H1 (cell line): ENCODE data around the gene NEU4. TPM values are rescaled to one million over a fixed set of nuclear protein-coding genes. Genes with fewer than 3 reads are reported as not detected.

ENCODE experiments used
- CTCF ChIA-PET: fragments of 300-600 bp; sonication (Branson Sonifier 250); formaldehyde crosslinking; loops from one replicate; lab custom pipeline; 2021; ENCODE audit not compliant: partially characterized antibody; lab: Charles Lee
- POLR2A ChIA-PET: fragments of 300-600 bp; sonication (Branson Sonifier 250); formaldehyde crosslinking; loops from one replicate; lab custom pipeline; 2021; ENCODE audit warnings: inconsistent platforms; ENCODE audit not compliant: partially characterized antibody; lab: Charles Lee
- DNase-seq, 2 experiments: peaks; one replicate each; pipeline versions ENCODE4 v3.0.0 to v3.0.0-alpha.2; 2010 to 2022; ENCODE audit warnings: low spot score in 2 of 2, low read depth in 1 of 2, mixed read lengths in 1 of 2
- FAIRE-seq: peaks from 2 replicates; lab custom pipeline; 2011; peaks lifted over from hg19 to GRCh38; lab: Jason Lieb, UNC
- H2AFZ ChIP-seq: 2 replicates; pipeline ENCODE4 v1.8.1; 2012; ENCODE audit warnings: low read length, inconsistent platforms
- H2AK5ac ChIP-seq: 2 replicates; pipeline ENCODE4 v1.6.1; 2013; ENCODE audit warnings: low read depth, low read length
- H2BK120ac ChIP-seq: replicated peaks from 2 replicates; pipeline ENCODE3; 2013; ENCODE audit warnings: low read depth, low read length, inconsistent platforms
- H2BK12ac ChIP-seq: 2 replicates; pipeline ENCODE4 v1.6.1; 2013; ENCODE audit warnings: low read depth, low read length
- H2BK15ac ChIP-seq: 2 replicates; pipeline ENCODE4 v1.6.1; 2013; ENCODE audit warnings: low read length
- H2BK20ac ChIP-seq: 2 replicates; pipeline ENCODE4 v1.6.1; 2013; ENCODE audit warnings: low read length
- H2BK5ac ChIP-seq: 2 replicates; pipeline ENCODE4 v1.6.1; 2013; ENCODE audit warnings: low read depth, low read length
- H3K14ac ChIP-seq: 2 replicates; pipeline ENCODE4 v1.6.1; 2013; ENCODE audit warnings: inconsistent platforms; ENCODE audit not compliant: insufficient read length
- H3K18ac ChIP-seq: 2 replicates; pipeline ENCODE4 v1.6.1; 2013; ENCODE audit warnings: low read length; ENCODE audit errors: extremely low read depth
- H3K23ac ChIP-seq: 2 replicates; pipeline ENCODE4 v1.6.1; 2013; ENCODE audit warnings: inconsistent platforms; ENCODE audit not compliant: insufficient read length
- H3K23me2 ChIP-seq: 2 replicates; pipeline ENCODE4 v1.6.1; 2013; ENCODE audit warnings: low read depth, low read length
- H3K27ac ChIP-seq: 2 replicates; pipeline ENCODE4 v1.6.1; 2011; ENCODE audit warnings: low read depth, low read length, inconsistent platforms
- H3K27me3 ChIP-seq, 4 experiments: replicated peaks in 1 of 4; 1 replicate in 1 of 4; 2 replicates in 3 of 4; pipeline versions ENCODE4 v1.6.1 to v1.8.1; 2011 to 2013; ENCODE audit warnings: low read length in 3 of 4, mild to moderate bottlenecking in 3 of 4, inconsistent platforms in 2 of 4, mixed read lengths in 2 of 4, moderate library complexity in 1 of 4; ENCODE audit not compliant: control insufficient read depth in 3 of 4, insufficient read depth in 3 of 4; ENCODE audit errors: extremely low read depth in 1 of 4
- H3K36me3 ChIP-seq, 4 experiments: 2 replicates each; pipeline versions ENCODE4 v1.6.1 to v1.8.1; 2011 to 2013; ENCODE audit warnings: mild to moderate bottlenecking in 4 of 4, low read length in 3 of 4, moderate library complexity in 2 of 4, control low read depth in 1 of 4, inconsistent platforms in 1 of 4; ENCODE audit not compliant: insufficient read depth in 4 of 4, control insufficient read depth in 2 of 4
- H3K4ac ChIP-seq: replicated peaks from 2 replicates; pipeline ENCODE3; 2013; ENCODE audit warnings: low read length, low read depth, mixed read lengths, inconsistent platforms; ENCODE audit not compliant: insufficient read length
- H3K4me1 ChIP-seq, 4 experiments: replicated peaks in 1 of 4; 1 replicate in 1 of 4; 2 replicates in 3 of 4; pipeline versions ENCODE4 v1.6.1 to v1.8.1; 2011 to 2013; ENCODE audit warnings: low read length in 3 of 4, inconsistent platforms in 2 of 4, mixed read lengths in 1 of 4; ENCODE audit not compliant: insufficient read depth in 4 of 4, control insufficient read depth in 3 of 4
- H3K4me2 ChIP-seq, 2 experiments: 2 replicates each; pipeline versions ENCODE4 v1.6.1 to v1.8.1; 2011 to 2013; ENCODE audit warnings: low read depth in 2 of 2, low read length in 2 of 2, control low read depth in 1 of 2, inconsistent platforms in 1 of 2, mild to moderate bottlenecking in 1 of 2; ENCODE audit not compliant: insufficient read depth in 1 of 2
- H3K4me3 ChIP-seq, 4 experiments: fragments of 200-600, 300-600 bp in 1 of 4; sonication (generic), shearing (Covaris generic), sonication (Bioruptor Twin) in 1 of 4; 2 replicates each; pipeline versions ENCODE4 v1.5.1 to v1.8.1; 2011 to 2016; ENCODE audit warnings: low read length in 4 of 4, low read depth in 3 of 4, control low read depth in 2 of 4, inconsistent platforms in 2 of 4, mild to moderate bottlenecking in 2 of 4, mixed read lengths in 1 of 4, moderate library complexity in 1 of 4; ENCODE audit not compliant: insufficient read depth in 2 of 4; ENCODE audit errors: extremely low read depth in 1 of 4
- H3K56ac ChIP-seq: replicated peaks from 2 replicates; pipeline ENCODE3; 2013; ENCODE audit warnings: low read depth, mild to moderate bottlenecking, mixed read lengths, low read length, inconsistent platforms; ENCODE audit not compliant: insufficient read length
- H3K79me1 ChIP-seq: 2 replicates; pipeline ENCODE4 v1.6.1; 2013; ENCODE audit warnings: low read depth, low read length, control low read depth
- H3K79me2 ChIP-seq, 2 experiments: 2 replicates each; pipeline versions ENCODE4 v1.6.1 to v1.8.1; 2012 to 2013; ENCODE audit warnings: low read length in 2 of 2, mild to moderate bottlenecking in 2 of 2, inconsistent platforms in 1 of 2; ENCODE audit not compliant: insufficient read depth in 2 of 2, control insufficient read depth in 1 of 2
- H3K9ac ChIP-seq, 4 experiments: replicated peaks in 1 of 4; 1 replicate in 1 of 4; 2 replicates in 3 of 4; pipeline versions ENCODE4 v1.6.1 to v1.8.1; 2011 to 2013; ENCODE audit warnings: low read depth in 3 of 4, low read length in 3 of 4, control low read depth in 2 of 4, mild to moderate bottlenecking in 2 of 4, moderate library complexity in 2 of 4, inconsistent platforms in 1 of 4; ENCODE audit errors: extremely low read depth in 1 of 4
- H3K9me3 ChIP-seq, 2 experiments: 2 replicates each; pipeline versions ENCODE4 v1.6.1 to v1.8.1; 2012 to 2013; ENCODE audit warnings: mild to moderate bottlenecking in 2 of 2, moderate library complexity in 2 of 2, control low read depth in 1 of 2, inconsistent platforms in 1 of 2, low read depth in 1 of 2, low read length in 1 of 2, mixed read lengths in 1 of 2; ENCODE audit not compliant: insufficient read depth in 2 of 2
- H4K20me1 ChIP-seq, 2 experiments: replicated peaks in 1 of 2; 2 replicates each; pipeline versions ENCODE3 to v1.8.1; 2011 to 2013; ENCODE audit warnings: inconsistent platforms in 2 of 2, low read length in 2 of 2, mild to moderate bottlenecking in 1 of 2; ENCODE audit not compliant: insufficient read depth in 2 of 2, control insufficient read depth in 1 of 2
- H4K5ac ChIP-seq: 2 replicates; pipeline ENCODE4 v1.6.1; 2013; ENCODE audit warnings: low read length, low read depth, mixed read lengths, inconsistent platforms; ENCODE audit not compliant: insufficient read length
- H4K8ac ChIP-seq: 2 replicates; pipeline ENCODE4 v1.8.0; 2013; ENCODE audit warnings: mild to moderate bottlenecking, moderate library complexity, low read length, inconsistent platforms; ENCODE audit not compliant: insufficient read depth; ENCODE audit errors: extremely low read depth
- H4K91ac ChIP-seq: replicated peaks from 2 replicates; pipeline ENCODE3; 2013; ENCODE audit warnings: low read length, mixed read lengths, inconsistent platforms; ENCODE audit not compliant: insufficient read length
- CBX8 ChIP-seq: fragments of 300-800, 300-1000 bp; sonication (generic); IDR thresholded peaks from 2 replicates; pipeline ENCODE4 v1.7.1; 2016; ENCODE audit warnings: low read depth, low read length, borderline replicate concordance
- CHD2 ChIP-seq: IDR thresholded peaks from 2 replicates; pipeline ENCODE4 v1.6.1; 2012; ENCODE audit warnings: low read length, improper control_type of control experiment
- EP300 ChIP-seq, 2 experiments: IDR thresholded peaks; 1 replicate in 1 of 2; 2 replicates in 1 of 2; pipeline ENCODE4 v1.6.1; 2011 to 2012; ENCODE audit warnings: low read depth in 2 of 2, low read length in 2 of 2, mild to moderate bottlenecking in 2 of 2, borderline replicate concordance in 1 of 2, inconsistent platforms in 1 of 2, moderate library complexity in 1 of 2
- FOSL1 ChIP-seq: IDR thresholded peaks from 2 replicates; pipeline ENCODE4 v1.6.1; 2011; ENCODE audit warnings: mild to moderate bottlenecking, low read depth, low read length, moderate library complexity; ENCODE audit not compliant: insufficient read depth
- GABPA ChIP-seq: IDR thresholded peaks from 2 replicates; pipeline ENCODE4 v1.6.1; 2011; ENCODE audit warnings: mild to moderate bottlenecking, low read length, moderate library complexity, borderline replicate concordance; ENCODE audit not compliant: insufficient read depth
- JUN ChIP-seq: IDR thresholded peaks from 2 replicates; pipeline ENCODE4 v1.6.1; 2011; ENCODE audit warnings: low read depth, mild to moderate bottlenecking, improper control_type of control experiment, low read length
- RFX5 ChIP-seq: IDR thresholded peaks from 2 replicates; pipeline ENCODE4 v1.6.1; 2011; ENCODE audit warnings: low read depth, low read length, improper control_type of control experiment, borderline replicate concordance
- RXRA ChIP-seq: IDR thresholded peaks from 2 replicates; pipeline ENCODE4 v1.6.1; 2011; ENCODE audit warnings: low read depth, mild to moderate bottlenecking, low read length, moderate library complexity; ENCODE audit not compliant: insufficient read depth
- SIX5 ChIP-seq: IDR thresholded peaks from 2 replicates; pipeline ENCODE4 v1.6.1; 2011; ENCODE audit warnings: mild to moderate bottlenecking, low read depth, low read length
- SP4 ChIP-seq: IDR thresholded peaks from 2 replicates; pipeline ENCODE4 v1.6.1; 2012; ENCODE audit warnings: low read length, inconsistent platforms
- SUZ12 ChIP-seq: fragments of 200-600 bp; sonication (generic); IDR thresholded peaks from 2 replicates; pipeline ENCODE4 v1.6.1; 2012; ENCODE audit warnings: mild to moderate bottlenecking, inconsistent platforms, low read length, moderate library complexity, mixed read lengths
- WGBS, 2 experiments: shearing (Covaris generic) in 1 of 2; methylation state at CpG; one replicate each; pipeline versions ENCODE4 v1.1.6 to v1.1.7; 2013 to 2015; ENCODE audit warnings: low lambda C conversion rate in 2 of 2, mixed read lengths in 2 of 2, inconsistent platforms in 1 of 2, low coverage in 1 of 2, missing lambda C conversion rate in 1 of 2; ENCODE audit not compliant: insufficient replicate concordance in 2 of 2, insufficient coverage in 1 of 2, insufficient read length in 1 of 2; ENCODE audit errors: extremely low coverage in 1 of 2, missing lambda C conversion rate in 1 of 2; 5-methylcytosine and 5-hydroxymethylcytosine counted together
- polyA plus RNA-seq, 7 experiments: library from polyadenylated mRNA; depleted of rRNA in 3 of 7; stranded (reverse) in 5 of 7; unstranded in 2 of 7; fragments of >200 nt in 5 of 7; fragments of 200-250 nt in 2 of 7; gene quantifications; 1 replicate in 5 of 7; 2 replicates in 1 of 7; 4 replicates in 1 of 7; pipeline versions ENCODE4 v1.2.1 to v1.2.3, GENCODE V29; 2011 to 2013; ENCODE audit warnings: missing spikeins in 2 of 7, mixed read lengths in 2 of 7
- total RNA-seq: library from RNA; stranded (reverse); fragmentation: NEBNext Ultra II Directional; extraction: Animal tissue kit (Norgen Biotek cat#: 25700); gene quantifications from 2 replicates; pipeline ENCODE4 v1.2.1, GENCODE V29; 2021
- TF ChIP-seq, protein P1 (sequence below): IDR thresholded peaks from 2 replicates; pipeline ENCODE4 v1.6.1; 2011; ENCODE audit warnings: low read depth, mild to moderate bottlenecking, low read length; ENCODE audit not compliant: insufficient read depth

NEU4 gene
- total and polyA plus RNA-seq, 2 of the 8 experiments (the other 6 are each of a cell fraction or from before 2014, with no cell fraction given), result 0.32 to 0.50 TPM

DNA sequence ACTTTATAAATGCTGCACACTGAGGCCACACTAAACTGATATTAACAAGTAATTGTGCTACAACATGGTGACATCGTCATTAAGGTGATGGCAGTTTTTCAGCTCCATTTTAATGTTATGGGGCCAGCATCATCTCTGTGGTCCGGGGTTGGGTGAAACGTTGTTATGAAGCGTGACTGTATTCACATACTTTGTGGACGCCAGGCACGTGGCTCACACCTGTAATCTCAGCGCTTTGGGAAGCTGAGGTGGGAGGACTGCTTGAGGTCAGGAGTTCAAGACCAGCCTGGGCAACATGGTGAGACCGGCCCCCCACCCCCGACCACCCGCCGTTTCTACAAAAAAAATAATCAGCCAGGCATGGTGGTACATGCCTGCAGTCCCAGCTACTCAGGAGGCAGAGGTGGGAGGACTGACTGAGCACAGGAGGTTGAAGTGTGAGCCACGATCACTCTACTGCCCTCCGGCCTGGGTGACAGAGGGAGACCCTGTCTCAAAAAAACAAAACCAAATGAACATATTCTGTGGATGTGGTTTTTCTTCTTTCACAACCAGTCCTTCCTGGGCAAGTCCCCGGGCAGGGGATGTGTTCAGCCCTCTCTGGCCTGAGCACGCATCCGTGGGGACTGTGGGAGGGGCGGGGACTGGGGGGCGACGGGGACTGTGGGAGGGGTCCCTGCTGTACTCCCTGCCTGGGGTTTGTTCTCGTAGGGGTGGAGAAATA, 45.3 kb upstream of the NEU4 start:
- H2AFZ ChIP-seq, result no peak overlapping the region
- no peak overlapping the region for H2BK15ac ChIP-seq
- H3K9ac ChIP-seq, result no peak overlapping the region
- DNase-seq, result peak in 1 of 2 experiments; percentile 38
- H2BK20ac ChIP-seq, result no peak overlapping the region
- H4K5ac ChIP-seq, result no peak overlapping the region
- H3K23ac ChIP-seq, result no peak overlapping the region
- no peak overlapping the region for H3K4me2 ChIP-seq
- no peak overlapping the region for H2BK12ac ChIP-seq
- H3K23me2 ChIP-seq, result no peaks in the 10 kb centered on the region
- no peak overlapping the region for H2AK5ac ChIP-seq
- H3K79me1 ChIP-seq, result no peaks in the 10 kb centered on the region; the same call in 1 of the 2 replicates
- H3K36me3 ChIP-seq, result no peaks in the 10 kb centered on the region
- H4K8ac ChIP-seq, result no peak overlapping the region
- no peak overlapping the region for H4K91ac ChIP-seq
- peaks cover 0 to 2% of the 10 kb centered on the region in 2 experiments for H4K20me1 ChIP-seq
- H3K9me3 ChIP-seq, result peaks cover 6 to 8% of the 10 kb centered on the region in 2 experiments; a peak in 3 of 4 replicates
- no peak overlapping the region for H3K4me3 ChIP-seq
- no peak overlapping the region for H3K27ac ChIP-seq
- H3K4ac ChIP-seq, result no peak overlapping the region
- CTCF ChIA-PET, result interaction anchor here (0.9 to 2.0 kb wide), 4 partner anchors 9 to 115 kb away, joined by 3 to 11 read pairs (median 6); partner anchors contain the start of gene D2HGDH
- 93% methylated on average over 11 of the region's 20 CpGs; no CpG with 5 or more reads in 1 of the 2 experiments for WGBS, 2 experiments
- no peak overlapping the region for H3K18ac ChIP-seq
- H3K14ac ChIP-seq, result no peak overlapping the region
- H2BK120ac ChIP-seq, result no peak overlapping the region
- POLR2A ChIA-PET, result interaction anchor here (1.0 kb wide), 1 partner anchor 62 kb away, joined by 5 read pairs; the partner anchor contains the start of gene ING5
- H2BK5ac ChIP-seq, result no peak overlapping the region
- no peaks in the 10 kb centered on the region for H3K27me3 ChIP-seq
- H3K79me2 ChIP-seq, result no peaks in the 10 kb centered on the region
- H3K56ac ChIP-seq, result no peak overlapping the region
- peaks cover 0 to 9% (median 2%) of the 10 kb centered on the region in 4 experiments; a peak in 3 of 7 replicates for H3K4me1 ChIP-seq
- FAIRE-seq, result no peak
- no peak for TF ChIP-seq FOSL1
- TF ChIP-seq SUZ12, result no peak
- TF ChIP-seq EP300 (IDR thresholded peaks at IDR 0.05; ENCODE audit: borderline replicate concordance in 1 of 2, low read depth in 2 of 2, low read length in 2 of 2), result no peak
- TF ChIP-seq, protein P1, sequence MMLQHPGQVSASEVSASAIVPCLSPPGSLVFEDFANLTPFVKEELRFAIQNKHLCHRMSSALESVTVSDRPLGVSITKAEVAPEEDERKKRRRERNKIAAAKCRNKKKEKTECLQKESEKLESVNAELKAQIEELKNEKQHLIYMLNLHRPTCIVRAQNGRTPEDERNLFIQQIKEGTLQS, result no peak
- no peak for TF ChIP-seq CBX8
- no peak for TF ChIP-seq SP4
- no peak for TF ChIP-seq RFX5
- no peak for TF ChIP-seq JUN
- TF ChIP-seq RXRA, result no peak
- no peak for TF ChIP-seq GABPA
- no peak for TF ChIP-seq SIX5
- no peak for TF ChIP-seq CHD2
